ENCODE measurements around the gene SLC46A2. TPM values are rescaled to one million over a fixed set of nuclear protein-coding genes. Genes with fewer than 3 reads are reported as not detected.

The SLC46A2 gene
- total RNA-seq, 8 experiments from 2014 or later = 0.05 to 0.73 (median 0.17) TPM; not detected in 2

GRCh38 chr9:112881331-112881730, 9.3 kb downstream of the SLC46A2 start:
- in situ Hi-C loops (cut with MboI; ENCODE audit: low pct_unique_long_range_greater_than_20kb in 2 of 9, low sequenced_read_pairs in 9 of 9, unreplicated experiment in 9 of 9) = no loop called here
- ATAC-seq (replicated peaks in 6 of 8) = peak in 3 of 8 experiments; percentile 45 to 100 (median 99)
- H3K4me1 ChIP-seq (replicated peaks in 1 of 2) = no peaks in the 10 kb centered on the region
- WGBS, 10 experiments = 57 to 100% (median 80%) methylated on average over 2 to 6 of the region's 7 CpGs; no CpG with 5 or more reads in 4 of the 10 experiments
- no peak overlapping the region for H3K4me3 ChIP-seq
- no peak overlapping the region for H3K27ac ChIP-seq

DNA sequence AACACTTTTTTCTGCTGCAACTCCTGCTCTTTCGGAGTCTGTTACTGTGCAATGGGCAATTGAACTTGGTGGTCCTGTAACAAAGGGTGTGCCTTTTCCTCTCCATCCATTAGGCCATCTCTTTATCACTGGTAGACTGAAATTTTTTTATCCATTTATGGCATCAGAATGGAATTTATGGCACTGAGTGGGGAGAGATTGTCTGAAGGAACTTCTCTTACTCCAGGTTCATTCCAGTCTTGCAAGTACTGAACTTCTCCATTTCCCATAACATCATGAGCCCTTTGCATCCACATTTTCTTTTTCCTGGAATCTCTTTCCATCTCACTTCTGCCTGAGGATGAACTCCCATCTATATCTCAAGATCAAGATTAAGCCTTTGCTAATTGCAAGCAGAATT, 10.0 kb downstream of the SLC46A2 start:
- in situ Hi-C loops (cut with MboI; ENCODE audit: low pct_unique_long_range_greater_than_20kb in 2 of 9, low sequenced_read_pairs in 9 of 9, unreplicated experiment in 9 of 9) = no loop called here
- no peak overlapping the region for H3K27ac ChIP-seq
- no peak overlapping the region for H3K4me3 ChIP-seq
- 80 to 100% (median 100%) methylated on average over 1 of the region's 1 CpG; no CpG with 5 or more reads in 4 of the 10 experiments for WGBS, 10 experiments
- ATAC-seq (replicated peaks in 6 of 8) = no peak
- H3K4me1 ChIP-seq (replicated peaks in 1 of 2) = no peaks in the 10 kb centered on the region

DNA sequence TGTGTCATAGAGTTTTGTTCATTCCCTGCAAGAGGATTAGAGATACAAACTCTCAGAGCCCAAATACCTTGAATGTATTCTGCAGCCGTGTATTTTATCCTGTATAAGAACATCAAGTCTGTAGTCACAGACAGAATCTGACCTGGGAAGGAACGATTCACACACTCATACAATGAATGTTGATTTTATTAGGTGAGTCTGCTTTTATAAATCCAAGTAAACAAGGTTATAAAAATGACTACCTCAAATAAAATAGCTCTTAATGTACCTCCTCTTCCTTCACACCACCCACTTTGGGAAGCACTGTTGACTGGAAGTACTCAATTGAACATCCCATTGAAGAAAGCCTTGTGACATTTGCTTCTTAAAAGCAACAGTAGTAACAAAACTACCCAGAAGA, 11.9 kb downstream of the SLC46A2 start:
- H3K4me3 ChIP-seq = no peak overlapping the region
- 29 to 100% (median 75%) methylated on average over 1 to 2 of the region's 2 CpGs; no CpG with 5 or more reads in 3 of the 10 experiments for WGBS, 10 experiments
- in situ Hi-C loops (cut with MboI; ENCODE audit: low pct_unique_long_range_greater_than_20kb in 2 of 9, low sequenced_read_pairs in 9 of 9, unreplicated experiment in 9 of 9) = no loop called here
- no peak for ATAC-seq (replicated peaks in 6 of 8)
- no peaks in the 10 kb centered on the region for H3K4me1 ChIP-seq (replicated peaks in 1 of 2)
- no peak overlapping the region for H3K27ac ChIP-seq

DNA sequence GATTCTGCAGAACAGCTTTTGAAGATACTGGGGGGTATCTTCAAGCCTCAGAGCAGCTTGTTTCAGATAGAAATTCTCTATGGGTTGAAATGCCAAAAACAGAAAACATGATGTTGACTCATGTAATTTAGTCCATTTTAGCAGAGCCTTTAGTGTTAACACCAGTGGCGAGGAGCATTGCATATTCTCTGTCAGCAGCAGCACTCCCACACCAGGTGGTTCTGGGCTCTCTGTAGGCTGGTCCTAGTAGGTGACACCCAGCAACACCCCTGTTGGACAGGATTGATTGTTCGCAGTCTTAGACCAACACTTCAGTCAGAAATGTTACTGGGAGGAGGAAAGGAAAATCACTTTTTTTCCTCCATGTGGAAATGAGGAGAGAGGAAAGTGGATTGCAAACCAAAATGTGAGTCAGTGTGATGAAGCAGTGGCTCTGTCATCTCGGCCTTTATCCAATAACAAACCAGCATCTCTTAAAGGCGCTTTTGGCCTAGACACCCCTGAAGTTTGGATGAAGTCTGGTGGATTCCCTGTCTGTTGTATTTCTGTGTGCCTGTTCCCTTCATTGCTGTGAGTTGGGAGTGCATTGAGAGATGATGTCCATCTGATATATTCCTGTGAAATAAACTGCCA, 16.8 kb downstream of the SLC46A2 start:
- in situ Hi-C loops (cut with MboI; ENCODE audit: low pct_unique_long_range_greater_than_20kb in 2 of 9, low sequenced_read_pairs in 9 of 9, unreplicated experiment in 9 of 9) = no loop called here
- Histone ChIP-seq H3K4me3 (no peak overlapping the region), H3K27ac (no peak overlapping the region), H3K4me1 (replicated peaks in 1 of 2) (no peaks in the 10 kb centered on the region)
- 71 to 100% (median 88%) methylated on average over 1 to 4 of the region's 4 CpGs; no CpG with 5 or more reads in 1 of the 10 experiments for WGBS, 10 experiments
- peak in 2 of 8 experiments; percentile 64 to 85 for ATAC-seq (replicated peaks in 6 of 8)

DNA sequence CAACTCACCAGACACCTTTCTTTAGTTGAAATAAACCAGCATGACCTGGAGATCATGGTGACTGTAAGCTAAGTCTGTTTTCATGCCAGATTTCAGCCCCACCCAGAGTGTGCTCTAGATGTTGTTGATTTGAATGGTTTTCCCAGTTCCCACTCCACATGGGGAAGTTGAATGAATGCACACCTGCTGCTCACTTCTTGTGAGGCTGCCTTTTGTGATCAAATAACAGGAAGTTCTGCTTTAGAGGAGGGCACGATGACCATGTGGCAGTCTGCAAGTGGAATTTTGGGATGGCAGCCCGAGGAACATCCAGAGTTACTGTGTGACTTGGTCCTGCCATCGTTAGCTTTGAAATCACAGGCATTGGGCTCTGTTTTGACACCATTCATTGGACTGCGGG, 18.7 kb downstream of the SLC46A2 start:
- in situ Hi-C loops (cut with MboI; ENCODE audit: low pct_unique_long_range_greater_than_20kb in 2 of 9, low sequenced_read_pairs in 9 of 9, unreplicated experiment in 9 of 9) = no loop called here
- Histone ChIP-seq H3K4me1 (replicated peaks in 1 of 2) (no peaks in the 10 kb centered on the region), H3K27ac (no peak overlapping the region), H3K4me3 (no peak overlapping the region)
- no peak for ATAC-seq (replicated peaks in 6 of 8)
- 33 to 67% (median 47%) methylated on average over 1 to 4 of the region's 4 CpGs; no CpG with 5 or more reads in 6 of the 10 experiments for WGBS, 10 experiments

- no peaks in the 10 kb centered on the region for H3K4me1 ChIP-seq (replicated peaks in 1 of 2)
- 78 to 100% (median 91%) methylated on average over 1 to 6 of the region's 6 CpGs; no CpG with 5 or more reads in 3 of the 10 experiments for WGBS, 10 experiments
- no peak overlapping the region for H3K4me3 ChIP-seq
- in situ Hi-C loops (cut with MboI; ENCODE audit: low pct_unique_long_range_greater_than_20kb in 2 of 9, low sequenced_read_pairs in 9 of 9, unreplicated experiment in 9 of 9) = no loop called here
- H3K27ac ChIP-seq = no peak overlapping the region
- no peak for ATAC-seq (replicated peaks in 6 of 8)
Measured at GRCh38 chr9:112870556-112870955, 20.1 kb downstream of the SLC46A2 start.

DNA sequence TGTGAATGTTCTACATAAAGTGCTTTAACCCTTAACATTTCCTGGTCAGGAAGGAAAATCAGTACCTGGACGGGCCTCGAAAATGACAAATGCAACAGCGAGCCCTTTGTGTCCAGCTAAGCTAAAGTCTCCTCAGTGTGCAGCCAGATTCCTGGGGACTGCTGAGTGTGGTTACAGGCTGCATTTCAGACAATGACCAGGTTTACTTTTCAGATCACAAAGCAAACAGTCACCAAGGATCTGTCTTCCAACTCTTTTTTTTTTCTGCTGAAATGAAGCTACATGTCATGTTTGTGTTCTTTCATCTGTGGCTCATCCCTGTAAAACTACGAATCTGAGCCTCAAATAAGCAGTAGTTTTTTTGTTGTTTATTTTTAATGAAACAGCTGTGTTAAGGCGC, 20.8 kb downstream of the SLC46A2 start:
- Histone ChIP-seq H3K27ac (no peak overlapping the region), H3K4me1 (replicated peaks in 1 of 2) (no peaks in the 10 kb centered on the region), H3K4me3 (no peak overlapping the region)
- in situ Hi-C loops (cut with MboI; ENCODE audit: low pct_unique_long_range_greater_than_20kb in 2 of 9, low sequenced_read_pairs in 9 of 9, unreplicated experiment in 9 of 9) = no loop called here
- WGBS, 10 experiments = 75 to 100% (median 95%) methylated on average over 1 to 4 of the region's 5 CpGs; no CpG with 5 or more reads in 1 of the 10 experiments
- ATAC-seq (replicated peaks in 6 of 8) = peak in 1 of 8 experiments; percentile 79

DNA sequence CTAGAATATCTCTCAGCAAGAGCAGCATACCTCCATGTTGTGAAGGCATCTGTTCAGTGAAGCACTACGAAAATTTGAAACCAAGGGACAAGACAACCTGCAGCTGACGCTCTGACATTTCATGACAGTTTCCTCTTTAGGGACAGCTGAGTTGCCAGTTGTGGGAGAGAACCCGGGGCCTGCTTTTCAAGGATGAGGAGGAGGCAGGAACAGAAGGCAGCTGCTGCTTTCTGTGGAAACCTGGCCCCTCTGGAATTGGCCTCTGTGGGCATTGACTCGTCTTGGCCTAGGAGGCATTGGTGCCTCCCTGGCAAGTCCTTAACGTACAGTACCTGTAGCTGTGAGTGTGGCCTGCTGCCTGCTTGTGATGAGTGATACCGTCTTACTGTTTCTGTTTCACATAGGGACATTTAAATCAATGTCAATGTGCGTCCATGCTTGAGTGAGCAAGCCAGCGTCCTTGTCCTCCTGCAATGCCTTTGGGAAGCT, 21.6 kb downstream of the SLC46A2 start:
- H3K4me1 ChIP-seq (replicated peaks in 1 of 2) = no peaks in the 10 kb centered on the region
- in situ Hi-C loops (cut with MboI; ENCODE audit: low pct_unique_long_range_greater_than_20kb in 2 of 9, low sequenced_read_pairs in 9 of 9, unreplicated experiment in 9 of 9) = no loop called here
- no peak for ATAC-seq (replicated peaks in 6 of 8)
- 53 to 100% (median 75%) methylated on average over 2 to 8 of the region's 8 CpGs for WGBS, 10 experiments
- no peak overlapping the region for H3K4me3 ChIP-seq
- no peak overlapping the region for H3K27ac ChIP-seq

GRCh38 chr9:112868461-112868860, 22.2 kb downstream of the SLC46A2 start:
- in situ Hi-C loops (cut with MboI; ENCODE audit: low pct_unique_long_range_greater_than_20kb in 2 of 9, low sequenced_read_pairs in 9 of 9, unreplicated experiment in 9 of 9) = no loop called here
- WGBS, 10 experiments = 80 to 100% (median 94%) methylated on average over 1 to 10 of the region's 10 CpGs; no CpG with 5 or more reads in 2 of the 10 experiments
- Histone ChIP-seq H3K27ac (no peak overlapping the region), H3K4me3 (no peak overlapping the region), H3K4me1 (replicated peaks in 1 of 2) (no peaks in the 10 kb centered on the region)
- no peak for ATAC-seq (replicated peaks in 6 of 8)

GRCh38 chr9:112867275-112867991, 23.2 kb downstream of the SLC46A2 start:
- no peak overlapping the region for H3K27ac ChIP-seq
- H3K4me3 ChIP-seq = no peak overlapping the region
- no peaks in the 10 kb centered on the region for H3K4me1 ChIP-seq (replicated peaks in 1 of 2)
- in situ Hi-C loops (cut with MboI; ENCODE audit: low pct_unique_long_range_greater_than_20kb in 2 of 9, low sequenced_read_pairs in 9 of 9, unreplicated experiment in 9 of 9) = no loop called here
- ATAC-seq (replicated peaks in 6 of 8) = peak in 3 of 8 experiments; percentile 87 to 93 (median 91)
- 0 to 63% (median 43%) methylated on average over 1 to 3 of the region's 3 CpGs; no CpG with 5 or more reads in 4 of the 10 experiments for WGBS, 10 experiments

GRCh38 chr9:112866662-112867274, 23.9 kb downstream of the SLC46A2 start:
- ATAC-seq (replicated peaks in 6 of 8) = peak in 2 of 8 experiments; percentile 23 to 61
- WGBS, 10 experiments = no CpG with 5 or more reads among the region's 1 CpG
- in situ Hi-C loops (cut with MboI; ENCODE audit: low pct_unique_long_range_greater_than_20kb in 2 of 9, low sequenced_read_pairs in 9 of 9, unreplicated experiment in 9 of 9) = no loop called here

DNA sequence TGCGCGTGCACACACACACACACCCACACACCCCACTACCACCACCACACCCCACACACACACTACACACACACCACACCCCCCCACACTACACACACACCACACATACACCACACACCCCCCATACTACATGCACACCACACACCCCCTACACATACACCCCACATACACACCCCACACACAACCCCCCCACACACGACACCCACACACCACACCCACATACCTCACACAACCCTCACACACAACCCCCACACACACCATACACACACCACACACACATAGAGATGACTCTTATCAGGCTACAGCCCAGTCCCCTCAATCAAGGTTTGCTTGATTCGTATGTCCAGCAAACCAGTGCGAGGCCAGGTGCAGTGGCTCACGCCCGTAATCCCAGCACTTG, 25.7 kb downstream of the SLC46A2 start:
- no peaks in the 10 kb centered on the region for H3K4me1 ChIP-seq (replicated peaks in 1 of 2)
- WGBS, 10 experiments = 93 to 100% methylated on average over 2 to 3 of the region's 7 CpGs; no CpG with 5 or more reads in 8 of the 10 experiments
- in situ Hi-C loops (cut with MboI; ENCODE audit: low pct_unique_long_range_greater_than_20kb in 2 of 9, low sequenced_read_pairs in 9 of 9, unreplicated experiment in 9 of 9) = no loop called here
- no peak for ATAC-seq (replicated peaks in 6 of 8)
- H3K4me3 ChIP-seq = no peak overlapping the region
- no peak overlapping the region for H3K27ac ChIP-seq

More at GRCh38 chr9:112866662-112867274, 23.9 kb downstream of the SLC46A2 start:
- Histone ChIP-seq H3K4me3 (no peak overlapping the region), H3K4me1 (replicated peaks in 1 of 2) (no peaks in the 10 kb centered on the region), H3K27ac (no peak overlapping the region)

- in situ Hi-C loops (cut with MboI; ENCODE audit: low pct_unique_long_range_greater_than_20kb in 2 of 9, low sequenced_read_pairs in 9 of 9, unreplicated experiment in 9 of 9) = no loop called here
- H3K4me1 ChIP-seq (replicated peaks in 1 of 2) = no peaks in the 10 kb centered on the region
- WGBS, 10 experiments = 50 to 100% (median 93%) methylated on average over 1 to 3 of the region's 3 CpGs; no CpG with 5 or more reads in 6 of the 10 experiments
- H3K4me3 ChIP-seq = no peak overlapping the region
- no peak overlapping the region for H3K27ac ChIP-seq
- no peak for ATAC-seq (replicated peaks in 6 of 8)
Measured at GRCh38 chr9:112864403-112864802, 26.3 kb downstream of the SLC46A2 start.
